ENCODE results near the gene FGF21. TPM values are rescaled to one million over a fixed set of nuclear protein-coding genes. Genes with fewer than 3 reads are reported as not detected.
A peak's percentile ranks its signal among the peaks of the same experiment; 100 is the strongest.

Gene FGF21
- total and polyA plus RNA-seq, 2 donors (not counting 1 experiment from before 2014, with no cell fraction given) = not detected

GRCh38 chr19:48768994-48769713 is 13.8 kb downstream of the FGF21 start:
- H3K4me2 ChIP-seq (ENCODE audit: extremely low read depth, insufficient read depth, low read length) = no peak overlapping the region
- no peak for TF ChIP-seq CTCF (conservative IDR thresholded peaks at IDR 0.05 in 1 of 2, IDR thresholded peaks at IDR 0.05 in 1 of 2; ENCODE audit: low read depth in 1 of 2, low read length in 2 of 2)
- no peak for TF ChIP-seq EZH2 (IDR thresholded peaks at IDR 0.05; ENCODE audit: low read length, missing control alignments)
- H3K4me1 ChIP-seq (ENCODE audit: control insufficient read depth, extremely low read depth, insufficient read depth, low read length) = no peaks in the 10 kb centered on the region
- peaks cover 2% of the 10 kb centered on the region for H3K27me3 ChIP-seq (ENCODE audit: control insufficient read depth, insufficient read depth, low read length)
- H3K9ac ChIP-seq (ENCODE audit: insufficient read depth, low read length) = no peak overlapping the region
- peak in 1 of 2 donors; percentile 38 for DNase-seq (ENCODE audit: low read depth in 2 of 2)
- H2AFZ ChIP-seq (ENCODE audit: low read length) = no peak overlapping the region
- H3K36me3 ChIP-seq (ENCODE audit: control insufficient read depth, insufficient read depth, low read length) = no peaks in the 10 kb centered on the region
- H4K20me1 ChIP-seq (ENCODE audit: control insufficient read depth, extremely low read depth, insufficient read depth, low read length) = no peaks in the 10 kb centered on the region
- no peak overlapping the region for H3K4me3 ChIP-seq (replicated peaks in 1 of 4; ENCODE audit: control extremely low read depth in 1 of 4, insufficient read depth in 1 of 4, low read depth in 3 of 4, low read length in 4 of 4)
- no peaks in the 10 kb centered on the region for H3K79me2 ChIP-seq (ENCODE audit: control insufficient read depth, insufficient read depth, low read length)
- no peak overlapping the region for H3K27ac ChIP-seq (ENCODE audit: insufficient read depth, low read length)
- no peaks in the 10 kb centered on the region for H3K9me3 ChIP-seq (ENCODE audit: control insufficient read depth, insufficient read depth, low read depth, low read length)

- Histone ChIP-seq H3K79me2 (ENCODE audit: control insufficient read depth, insufficient read depth, low read length) (no peaks in the 10 kb centered on the region), H2AFZ (ENCODE audit: low read length) (no peak overlapping the region), H3K4me3 (replicated peaks in 1 of 4; ENCODE audit: control extremely low read depth in 1 of 4, insufficient read depth in 1 of 4, low read depth in 3 of 4, low read length in 4 of 4) (no peak overlapping the region), H3K9me3 (ENCODE audit: control insufficient read depth, insufficient read depth, low read depth, low read length) (no peaks in the 10 kb centered on the region), H3K9ac (ENCODE audit: insufficient read depth, low read length) (no peak overlapping the region), H4K20me1 (ENCODE audit: control insufficient read depth, extremely low read depth, insufficient read depth, low read length) (no peaks in the 10 kb centered on the region), H3K4me2 (ENCODE audit: extremely low read depth, insufficient read depth, low read length) (no peak overlapping the region), H3K4me1 (ENCODE audit: control insufficient read depth, extremely low read depth, insufficient read depth, low read length) (no peaks in the 10 kb centered on the region), H3K27me3 (ENCODE audit: control insufficient read depth, insufficient read depth, low read length) (peaks cover 2% of the 10 kb centered on the region), H3K36me3 (ENCODE audit: control insufficient read depth, insufficient read depth, low read length) (no peaks in the 10 kb centered on the region), H3K27ac (ENCODE audit: insufficient read depth, low read length) (no peak overlapping the region)
- peak in 1 of 2 donors; percentile 91 for DNase-seq (ENCODE audit: low read depth in 2 of 2)
- TF ChIP-seq CTCF (conservative IDR thresholded peaks at IDR 0.05 in 1 of 2, IDR thresholded peaks at IDR 0.05 in 1 of 2; ENCODE audit: low read depth in 1 of 2, low read length in 2 of 2) (no peak), EZH2 (IDR thresholded peaks at IDR 0.05; ENCODE audit: low read length, missing control alignments) (no peak)
These were observed 14.9 kb downstream of the FGF21 start for GRCh38 chr19:48770266-48770665.

GRCh38 chr19:48770734-48771472 is 15.6 kb downstream of the FGF21 start:
- no peak overlapping the region for H2AFZ ChIP-seq (ENCODE audit: low read length)
- no peak overlapping the region for H3K9ac ChIP-seq (ENCODE audit: insufficient read depth, low read length)
- no peak overlapping the region for H3K27ac ChIP-seq (ENCODE audit: insufficient read depth, low read length)
- no peaks in the 10 kb centered on the region for H3K4me1 ChIP-seq (ENCODE audit: control insufficient read depth, extremely low read depth, insufficient read depth, low read length)
- H3K9me3 ChIP-seq (ENCODE audit: control insufficient read depth, insufficient read depth, low read depth, low read length) = no peaks in the 10 kb centered on the region
- peaks cover 2% of the 10 kb centered on the region for H3K27me3 ChIP-seq (ENCODE audit: control insufficient read depth, insufficient read depth, low read length)
- H3K4me3 ChIP-seq (replicated peaks in 1 of 4; ENCODE audit: control extremely low read depth in 1 of 4, insufficient read depth in 1 of 4, low read depth in 3 of 4, low read length in 4 of 4) = no peak overlapping the region
- TF ChIP-seq CTCF (conservative IDR thresholded peaks at IDR 0.05 in 1 of 2, IDR thresholded peaks at IDR 0.05 in 1 of 2; ENCODE audit: low read depth in 1 of 2, low read length in 2 of 2) (no peak), EZH2 (IDR thresholded peaks at IDR 0.05; ENCODE audit: low read length, missing control alignments) (no peak)
- no peaks in the 10 kb centered on the region for H3K36me3 ChIP-seq (ENCODE audit: control insufficient read depth, insufficient read depth, low read length)
- H4K20me1 ChIP-seq (ENCODE audit: control insufficient read depth, extremely low read depth, insufficient read depth, low read length) = no peaks in the 10 kb centered on the region
- H3K79me2 ChIP-seq (ENCODE audit: control insufficient read depth, insufficient read depth, low read length) = no peaks in the 10 kb centered on the region
- H3K4me2 ChIP-seq (ENCODE audit: extremely low read depth, insufficient read depth, low read length) = no peak overlapping the region
- DNase-seq (ENCODE audit: low read depth in 2 of 2) = no peak
